ENCODE measurements around the gene KRTAP9-8.
"Not testable (repeated sequence)": the region's sequence is repeated elsewhere in the genome, so short reads cannot be mapped to it uniquely, and the experiment has no call there.

Gene KRTAP9-8

GRCh38 chr17:41265078-41265477, 27.3 kb downstream of the KRTAP9-8 start, which contains the start of gene KRTAP9-6:
KRTAP9-6 (plus strand) TSS chr17:41265378; CDS start chr17:41265378, 0 bp downstream.
- in situ Hi-C loops (cut with HindIII; ENCODE audit: low pct_unique_long_range_greater_than_20kb, low sequenced_read_pairs) = no loop called here
- no peak for DNase-seq (ENCODE audit: low read depth in 1 of 2, low spot score in 1 of 2)
- TF ChIP-seq JUND (IDR thresholded peaks at IDR 0.05; ENCODE audit: low read depth) = no peak

- in situ Hi-C loops (cut with HindIII; ENCODE audit: low pct_unique_long_range_greater_than_20kb, low sequenced_read_pairs) = no loop called here
These were observed 29.9 kb downstream of the KRTAP9-8 start for GRCh38 chr17:41267711-41268110.

GRCh38 chr17:41271323-41271722, 33.5 kb downstream of the KRTAP9-8 start:
- in situ Hi-C loops (cut with HindIII; ENCODE audit: low pct_unique_long_range_greater_than_20kb, low sequenced_read_pairs); DNase-seq (ENCODE audit: low read depth in 1 of 2, low spot score in 1 of 2): not testable (repeated sequence)

More at GRCh38 chr17:41267711-41268110, 29.9 kb downstream of the KRTAP9-8 start:
- no peak for DNase-seq (ENCODE audit: low read depth in 1 of 2, low spot score in 1 of 2)
- no peak for TF ChIP-seq JUND (IDR thresholded peaks at IDR 0.05; ENCODE audit: low read depth)

GRCh38 chr17:41271858-41272257, 34.1 kb downstream of the KRTAP9-8 start:
- in situ Hi-C loops (cut with HindIII; ENCODE audit: low pct_unique_long_range_greater_than_20kb, low sequenced_read_pairs) = no loop called here
- no peak for DNase-seq (ENCODE audit: low read depth in 1 of 2, low spot score in 1 of 2)
- TF ChIP-seq JUND (IDR thresholded peaks at IDR 0.05; ENCODE audit: low read depth) = no peak

- in situ Hi-C loops (cut with HindIII; ENCODE audit: low pct_unique_long_range_greater_than_20kb, low sequenced_read_pairs); DNase-seq (ENCODE audit: low read depth in 1 of 2, low spot score in 1 of 2): not testable (repeated sequence)
These were observed 37.9 kb downstream of the KRTAP9-8 start, which contains the start of gene KRTAP9-7 for GRCh38 chr17:41275648-41276190. KRTAP9-7 (plus strand) TSS chr17:41275698; CDS start chr17:41275698, 0 bp downstream.

- no peak for TF ChIP-seq JUND (IDR thresholded peaks at IDR 0.05; ENCODE audit: low read depth)
- in situ Hi-C loops (cut with HindIII; ENCODE audit: low pct_unique_long_range_greater_than_20kb, low sequenced_read_pairs) = no loop called here
- DNase-seq (ENCODE audit: low read depth in 1 of 2, low spot score in 1 of 2) = no peak
These were observed 40.6 kb downstream of the KRTAP9-8 start for GRCh38 chr17:41278176-41278955.

- in situ Hi-C loops (cut with HindIII; ENCODE audit: low pct_unique_long_range_greater_than_20kb, low sequenced_read_pairs) = no loop called here
- DNase-seq (ENCODE audit: low read depth in 1 of 2, low spot score in 1 of 2) = peak in 1 of 2 experiments; percentile 4
- TF ChIP-seq JUND (IDR thresholded peaks at IDR 0.05; ENCODE audit: low read depth) = no peak
These were observed 46.2 kb downstream of the KRTAP9-8 start for GRCh38 chr17:41284043-41284442.

GRCh38 chr17:41284546-41284945, 46.7 kb downstream of the KRTAP9-8 start:
- no peak for TF ChIP-seq JUND (IDR thresholded peaks at IDR 0.05; ENCODE audit: low read depth)
- in situ Hi-C loops (cut with HindIII; ENCODE audit: low pct_unique_long_range_greater_than_20kb, low sequenced_read_pairs) = no loop called here
- DNase-seq (ENCODE audit: low read depth in 1 of 2, low spot score in 1 of 2) = peak in 1 of 2 experiments; percentile 0

- no peak for TF ChIP-seq JUND (IDR thresholded peaks at IDR 0.05; ENCODE audit: low read depth)
- DNase-seq (ENCODE audit: low read depth in 1 of 2, low spot score in 1 of 2) = no peak
- in situ Hi-C loops (cut with HindIII; ENCODE audit: low pct_unique_long_range_greater_than_20kb, low sequenced_read_pairs) = no loop called here
These were observed 49.3 kb downstream of the KRTAP9-8 start for GRCh38 chr17:41287050-41287449.
